GM12872 (cell line): ENCODE measurements around the gene VASP.

Source experiments
- TF ChIP-seq, protein P1 (sequence below): IDR thresholded peaks from 3 replicates; pipeline ENCODE4 v1.5.1; 2011; ENCODE audit warnings: low read depth, mild to moderate bottlenecking, low read length, moderate library complexity; ENCODE audit not compliant: insufficient read depth

The VASP gene

DNA sequence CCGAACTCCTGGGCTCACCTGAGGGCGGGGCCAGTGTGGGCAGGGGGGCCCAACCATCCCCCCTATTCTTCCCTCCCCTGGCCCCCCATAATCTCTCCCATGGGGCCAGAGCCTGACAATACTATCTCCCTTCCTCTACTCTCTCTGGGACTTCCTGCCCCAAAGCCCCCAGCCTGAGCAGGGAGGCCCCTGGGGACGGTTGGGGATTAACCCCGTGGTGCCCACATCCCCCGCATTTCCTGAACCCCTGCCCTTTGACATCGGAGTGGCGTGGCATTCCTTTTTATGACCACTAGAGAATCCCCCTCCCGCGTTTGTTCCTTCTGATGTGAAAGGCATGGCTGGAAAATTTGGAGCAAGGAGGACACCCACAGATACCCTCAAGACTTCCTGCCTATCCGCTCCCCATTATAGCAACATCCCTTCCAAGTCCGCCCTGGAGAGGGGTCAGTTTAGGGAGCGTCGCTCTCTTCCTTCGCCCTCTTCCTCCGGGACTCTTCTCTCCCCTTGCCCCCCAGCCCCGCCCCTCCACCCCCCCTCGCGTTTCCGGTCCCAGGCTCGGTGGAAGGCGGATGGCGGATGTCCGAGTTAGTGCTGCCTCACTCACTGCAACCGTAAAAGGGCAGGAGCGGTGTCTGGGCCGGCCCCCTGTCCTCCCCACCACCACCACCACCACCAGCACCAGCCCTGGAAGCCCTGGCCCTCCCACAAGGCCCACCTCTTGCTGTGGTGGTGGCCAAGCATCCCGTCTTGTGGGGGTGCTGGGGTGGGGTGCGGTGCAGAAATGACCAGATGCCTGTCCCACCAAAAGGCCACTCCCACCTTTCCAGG, 1.8 kb downstream of the VASP start:
- TF ChIP-seq, protein P1, sequence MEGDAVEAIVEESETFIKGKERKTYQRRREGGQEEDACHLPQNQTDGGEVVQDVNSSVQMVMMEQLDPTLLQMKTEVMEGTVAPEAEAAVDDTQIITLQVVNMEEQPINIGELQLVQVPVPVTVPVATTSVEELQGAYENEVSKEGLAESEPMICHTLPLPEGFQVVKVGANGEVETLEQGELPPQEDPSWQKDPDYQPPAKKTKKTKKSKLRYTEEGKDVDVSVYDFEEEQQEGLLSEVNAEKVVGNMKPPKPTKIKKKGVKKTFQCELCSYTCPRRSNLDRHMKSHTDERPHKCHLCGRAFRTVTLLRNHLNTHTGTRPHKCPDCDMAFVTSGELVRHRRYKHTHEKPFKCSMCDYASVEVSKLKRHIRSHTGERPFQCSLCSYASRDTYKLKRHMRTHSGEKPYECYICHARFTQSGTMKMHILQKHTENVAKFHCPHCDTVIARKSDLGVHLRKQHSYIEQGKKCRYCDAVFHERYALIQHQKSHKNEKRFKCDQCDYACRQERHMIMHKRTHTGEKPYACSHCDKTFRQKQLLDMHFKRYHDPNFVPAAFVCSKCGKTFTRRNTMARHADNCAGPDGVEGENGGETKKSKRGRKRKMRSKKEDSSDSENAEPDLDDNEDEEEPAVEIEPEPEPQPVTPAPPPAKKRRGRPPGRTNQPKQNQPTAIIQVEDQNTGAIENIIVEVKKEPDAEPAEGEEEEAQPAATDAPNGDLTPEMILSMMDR = peak; percentile 46; the same call in 2 of the 3 replicates

DNA sequence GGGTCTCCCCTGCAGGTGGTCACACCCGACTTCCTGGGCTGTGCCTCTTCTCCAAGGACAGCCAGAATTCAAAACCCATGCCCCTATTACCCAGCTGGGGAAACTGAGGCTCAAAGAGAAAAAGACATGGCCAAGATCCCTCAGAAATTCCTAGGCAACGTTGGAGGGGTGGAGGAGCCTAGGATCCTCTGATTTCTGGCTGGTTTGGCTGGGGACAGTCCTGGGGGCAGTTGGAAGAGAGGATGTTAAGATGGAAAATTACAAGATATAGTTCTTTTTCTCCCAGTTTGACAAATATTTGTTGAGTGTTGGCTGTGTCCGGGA, 2.4 kb downstream of the VASP start:
- TF ChIP-seq, protein P1 = no peak

DNA sequence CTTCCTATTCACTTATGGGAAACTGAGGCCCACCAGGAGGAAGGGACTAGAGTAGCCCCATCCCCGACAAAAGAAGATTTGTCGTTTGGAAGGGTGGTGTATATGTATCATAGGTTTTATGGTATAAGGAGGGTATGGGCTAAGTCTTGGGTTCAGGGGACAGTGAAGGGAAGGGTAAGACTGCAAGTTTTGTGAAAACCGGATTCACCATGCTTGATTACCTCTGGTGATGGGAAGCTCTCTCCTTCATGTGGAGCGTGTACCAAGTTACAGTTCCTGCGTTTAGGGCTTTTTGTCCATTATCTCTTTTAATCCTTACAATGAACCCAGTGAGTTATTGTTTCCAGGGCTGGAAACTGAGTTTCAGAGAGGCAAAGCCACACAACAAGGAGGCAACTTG, 3.8 kb downstream of the VASP start:
- TF ChIP-seq, protein P1 = no peak

DNA sequence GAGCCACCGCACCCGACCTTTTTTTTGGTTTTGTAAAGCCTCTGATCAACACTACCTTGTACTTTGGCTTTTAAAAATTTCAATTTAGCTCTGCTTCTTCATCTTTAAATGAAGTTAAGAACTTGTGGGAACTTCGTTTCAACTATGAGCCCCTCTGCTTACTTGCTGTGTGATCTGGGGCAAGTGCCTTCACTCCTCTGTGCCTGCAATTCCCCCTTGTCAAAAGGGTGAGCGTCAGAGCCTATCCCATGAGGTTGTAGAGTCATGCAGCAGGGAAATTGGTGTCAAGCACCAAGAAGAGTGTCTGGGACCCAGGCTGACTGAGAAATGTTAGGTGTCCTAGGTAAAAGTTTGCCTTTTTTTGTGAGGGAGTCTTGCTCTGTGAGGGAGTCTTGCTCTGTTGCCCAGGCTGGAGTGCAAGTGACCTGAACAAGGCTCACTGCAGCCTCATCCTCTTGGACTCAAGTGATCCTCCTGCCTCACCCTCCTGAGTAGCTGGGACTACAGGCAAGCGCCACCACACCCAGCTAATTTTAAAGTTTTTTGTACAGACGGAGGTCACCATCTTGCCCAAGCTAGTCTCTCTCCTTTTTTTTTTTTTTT, 5.7 kb downstream of the VASP start:
- TF ChIP-seq, protein P1 = no peak

DNA sequence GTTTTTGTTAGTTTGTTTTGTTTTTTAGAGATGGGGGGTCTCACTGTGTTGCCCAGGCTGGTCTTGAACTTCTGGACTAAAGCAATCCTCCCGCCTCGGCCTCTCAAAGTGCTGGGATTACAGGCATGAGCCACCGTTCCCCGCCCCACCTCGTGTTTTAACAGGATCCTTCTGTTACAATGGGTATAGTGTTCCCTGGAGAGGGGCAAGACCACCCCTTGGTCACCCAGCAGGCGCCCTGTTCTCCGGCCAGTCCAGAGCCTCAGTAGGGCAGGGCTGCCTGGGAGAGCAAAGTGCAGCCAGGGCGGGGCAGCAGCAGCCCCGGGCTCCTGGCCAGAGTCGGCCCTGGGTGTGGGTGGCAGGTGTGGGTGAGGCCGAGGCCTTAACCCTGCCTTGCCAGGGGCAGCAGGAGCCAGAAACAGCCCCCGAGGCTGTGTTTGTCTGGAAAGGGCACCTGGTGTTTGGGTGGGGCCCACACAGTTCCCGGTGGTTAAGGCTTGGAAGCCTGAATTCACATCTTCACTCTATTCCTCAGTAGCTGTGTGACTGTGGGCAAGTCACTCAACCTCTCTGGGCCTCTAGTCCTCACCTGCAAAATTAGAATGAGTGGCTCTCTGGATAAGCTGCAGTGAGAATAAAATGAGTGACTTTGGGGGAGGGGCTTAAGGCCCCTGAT, 7.2 kb downstream of the VASP start:
- TF ChIP-seq, protein P1 = no peak

DNA sequence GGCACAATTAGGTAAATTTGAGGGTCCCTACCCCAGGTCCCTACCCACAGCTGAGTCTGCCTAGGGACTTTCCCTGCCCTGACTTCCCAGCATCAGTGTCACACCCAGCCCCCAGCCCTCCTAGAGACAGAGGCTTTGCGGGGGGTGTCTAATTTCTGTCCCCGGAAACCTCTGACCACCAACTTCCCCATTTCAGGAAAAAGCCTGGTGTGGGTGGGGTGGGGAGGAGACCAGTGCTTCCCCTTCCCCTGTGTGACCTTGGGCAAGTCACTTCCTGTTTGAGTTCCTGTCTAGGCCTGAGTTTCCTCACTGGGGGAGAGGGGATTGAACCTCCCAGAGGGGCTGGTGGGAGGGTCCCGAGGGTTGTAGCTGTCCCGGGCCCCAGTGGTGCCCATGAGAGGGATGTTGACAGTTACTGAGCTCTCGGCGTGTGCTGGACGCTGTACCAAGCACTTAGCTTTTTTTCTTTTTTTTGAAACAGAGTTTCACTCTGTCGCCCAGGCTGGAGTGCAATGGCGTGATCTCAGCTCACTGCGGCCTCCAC, 7.9 kb downstream of the VASP start:
- TF ChIP-seq, protein P1 = no peak

DNA sequence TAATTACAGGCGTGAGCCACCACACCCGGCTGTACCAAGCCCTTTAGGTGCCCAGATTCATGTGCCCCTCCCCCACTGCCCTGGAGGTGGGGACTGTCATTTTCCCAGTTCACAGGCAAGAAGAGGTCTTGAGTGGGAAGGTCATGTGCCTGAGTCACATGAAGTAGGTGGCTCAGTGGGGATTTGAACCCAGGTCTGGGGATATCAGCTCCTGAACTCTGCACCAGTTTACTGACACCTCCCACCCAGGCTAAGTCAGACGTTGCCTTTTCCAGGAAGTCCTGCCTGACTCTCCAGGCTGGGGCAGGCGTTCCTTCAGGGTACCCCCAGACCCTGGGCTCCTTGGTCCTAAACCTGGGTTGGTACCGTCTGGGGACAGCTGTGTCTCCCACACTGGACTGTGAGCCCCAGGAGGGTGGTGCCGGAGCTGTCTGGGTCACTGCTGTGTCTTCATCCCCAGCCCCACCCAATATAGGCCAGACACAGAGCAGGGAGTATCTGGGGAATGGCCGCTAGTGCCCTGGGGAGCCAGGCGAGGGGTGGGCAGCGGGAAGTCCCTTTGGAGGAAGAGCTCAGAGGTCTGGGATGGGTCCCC, 8.6 kb downstream of the VASP start:
- TF ChIP-seq, protein P1 = no peak
